HCT116 (cell line): ENCODE data around the gene TYRP1.

Experiments
- EGR1 ChIP-seq: IDR thresholded peaks from 2 replicates; pipeline ENCODE4 v1.6.1; 2012; ENCODE audit warnings: low read depth
- ELF1 ChIP-seq: IDR thresholded peaks from 2 replicates; pipeline ENCODE4 v1.6.1; 2012; ENCODE audit warnings: low read depth, borderline replicate concordance
- EZH2 ChIP-seq: fragments of 200-600 bp; sonication (generic); IDR thresholded peaks from 2 replicates; pipeline ENCODE4 v1.6.1; 2017; ENCODE audit warnings: antibody characterized with exemption, mixed run types
- EZH2phosphoT487 ChIP-seq: fragments of 200-600 bp; IDR thresholded peaks from 2 replicates; pipeline ENCODE4 v1.6.1; 2018; ENCODE audit warnings: antibody characterized with exemption, borderline replicate concordance
- JUND ChIP-seq: IDR thresholded peaks from 2 replicates; pipeline ENCODE4 v1.6.1; 2012
- POLR2A ChIP-seq: IDR thresholded peaks from 2 replicates; pipeline ENCODE4 v1.7.0; 2011; ENCODE audit warnings: borderline replicate concordance; ENCODE audit not compliant: insufficient read depth, insufficient read length; ENCODE audit errors: extremely low read depth
- POLR2AphosphoS5 ChIP-seq: IDR thresholded peaks from 2 replicates; pipeline ENCODE4 v1.6.1; 2011; ENCODE audit warnings: mild to moderate bottlenecking, low read depth, low read length, moderate library complexity
- SP1 ChIP-seq: IDR thresholded peaks from 2 replicates; pipeline ENCODE4 v1.6.1; 2012; ENCODE audit warnings: low read depth
- TCF7L2 ChIP-seq: IDR thresholded peaks from 2 replicates; pipeline ENCODE4 v1.7.0; 2011; ENCODE audit warnings: borderline replicate concordance, inconsistent platforms; ENCODE audit not compliant: insufficient read depth, insufficient read length; ENCODE audit errors: extremely low read depth
- TF ChIP-seq, protein P1 (sequence below), 3 experiments: fragments of 200-600 bp in 1 of 3; sonication (generic) in 1 of 3; IDR thresholded peaks in 2 of 3; conservative IDR thresholded peaks in 1 of 3; 2 replicates each; pipeline ENCODE4 v1.5.1; 2012 to 2017; ENCODE audit warnings: low read depth in 2 of 3, low read length in 2 of 3, antibody characterized with exemption in 1 of 3, borderline replicate concordance in 1 of 3, control low read depth in 1 of 3, mild to moderate bottlenecking in 1 of 3, mixed read lengths in 1 of 3, mixed run types in 1 of 3, moderate library complexity in 1 of 3; ENCODE audit not compliant: insufficient read depth in 1 of 3
- TF ChIP-seq, protein P2 (sequence below): IDR thresholded peaks from 2 replicates; pipeline ENCODE4 v1.6.1; 2012
- TF ChIP-seq, protein P3 (sequence below): IDR thresholded peaks from 2 replicates; pipeline ENCODE4 v1.6.1; 2012

DNA sequence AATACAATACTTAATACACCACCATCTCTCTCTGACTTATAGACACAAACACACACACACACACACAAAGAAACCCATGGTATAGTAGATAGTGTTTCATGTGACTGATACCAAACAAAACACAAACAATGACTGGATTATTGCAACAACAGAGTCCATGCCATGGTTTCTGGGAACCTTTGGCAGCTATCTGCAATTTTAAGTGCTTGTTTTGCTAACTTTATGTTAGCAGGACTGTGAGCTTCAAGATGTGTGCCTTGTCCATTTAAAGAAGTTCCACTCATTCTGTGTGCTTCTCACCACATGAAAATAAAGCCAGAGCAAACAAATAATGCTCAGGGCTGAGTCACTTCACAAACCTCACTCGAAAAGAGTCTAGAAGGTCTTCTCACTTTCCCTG lies 66.6 kb downstream of the TYRP1 start:
- TF ChIP-seq POLR2A (no peak), TCF7L2 (no peak), EGR1 (no peak), EZH2 (no peak), JUND (no peak), POLR2AphosphoS5 (no peak), SP1 (no peak), ELF1 (no peak), EZH2phosphoT487 (no peak)
- TF ChIP-seq, protein P1, sequence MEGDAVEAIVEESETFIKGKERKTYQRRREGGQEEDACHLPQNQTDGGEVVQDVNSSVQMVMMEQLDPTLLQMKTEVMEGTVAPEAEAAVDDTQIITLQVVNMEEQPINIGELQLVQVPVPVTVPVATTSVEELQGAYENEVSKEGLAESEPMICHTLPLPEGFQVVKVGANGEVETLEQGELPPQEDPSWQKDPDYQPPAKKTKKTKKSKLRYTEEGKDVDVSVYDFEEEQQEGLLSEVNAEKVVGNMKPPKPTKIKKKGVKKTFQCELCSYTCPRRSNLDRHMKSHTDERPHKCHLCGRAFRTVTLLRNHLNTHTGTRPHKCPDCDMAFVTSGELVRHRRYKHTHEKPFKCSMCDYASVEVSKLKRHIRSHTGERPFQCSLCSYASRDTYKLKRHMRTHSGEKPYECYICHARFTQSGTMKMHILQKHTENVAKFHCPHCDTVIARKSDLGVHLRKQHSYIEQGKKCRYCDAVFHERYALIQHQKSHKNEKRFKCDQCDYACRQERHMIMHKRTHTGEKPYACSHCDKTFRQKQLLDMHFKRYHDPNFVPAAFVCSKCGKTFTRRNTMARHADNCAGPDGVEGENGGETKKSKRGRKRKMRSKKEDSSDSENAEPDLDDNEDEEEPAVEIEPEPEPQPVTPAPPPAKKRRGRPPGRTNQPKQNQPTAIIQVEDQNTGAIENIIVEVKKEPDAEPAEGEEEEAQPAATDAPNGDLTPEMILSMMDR (IDR thresholded peaks at IDR 0.05 in 2 of 3, conservative IDR thresholded peaks at IDR 0.05 in 1 of 3; ENCODE audit: borderline replicate concordance in 1 of 3, insufficient read depth in 1 of 3, low read depth in 2 of 3, low read length in 2 of 3) = no peak
- TF ChIP-seq, protein P2, sequence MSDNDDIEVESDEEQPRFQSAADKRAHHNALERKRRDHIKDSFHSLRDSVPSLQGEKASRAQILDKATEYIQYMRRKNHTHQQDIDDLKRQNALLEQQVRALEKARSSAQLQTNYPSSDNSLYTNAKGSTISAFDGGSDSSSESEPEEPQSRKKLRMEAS = no peak
- TF ChIP-seq, protein P3, sequence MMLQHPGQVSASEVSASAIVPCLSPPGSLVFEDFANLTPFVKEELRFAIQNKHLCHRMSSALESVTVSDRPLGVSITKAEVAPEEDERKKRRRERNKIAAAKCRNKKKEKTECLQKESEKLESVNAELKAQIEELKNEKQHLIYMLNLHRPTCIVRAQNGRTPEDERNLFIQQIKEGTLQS = no peak
